Hepatocyte (in vitro differentiated cells): ENCODE data around the gene GCGR. TPM values are rescaled to one million over a fixed set of nuclear protein-coding genes. Genes with fewer than 3 reads are reported as not detected.

Source experiments
- DNase-seq: peaks from one replicate; pipeline ENCODE4 v3.0.0-alpha.2; 2016; ENCODE audit warnings: low spot score
- H2AFZ ChIP-seq: fragments of 200-600 bp; sonication (generic); 2 replicates; pipeline ENCODE4 v1.6.0; 2016; ENCODE audit warnings: antibody characterized with exemption, mild to moderate bottlenecking
- H3K27ac ChIP-seq: fragments of 200-600 bp; sonication (generic); 2 replicates; pipeline ENCODE4 v1.5.1; 2016; ENCODE audit warnings: mild to moderate bottlenecking
- H3K27me3 ChIP-seq: fragments of 200-600 bp; sonication (generic); 2 replicates; pipeline ENCODE4 v1.6.1; 2016
- H3K36me3 ChIP-seq: fragments of 200-600 bp; sonication (generic); replicated peaks from 2 replicates; pipeline ENCODE4 v1.5.1; 2016; ENCODE audit warnings: low read depth; ENCODE audit not compliant: insufficient read depth
- H3K4me1 ChIP-seq: fragments of 200-600 bp; sonication (generic); 2 replicates; pipeline ENCODE4 v1.5.1; 2016; ENCODE audit warnings: mild to moderate bottlenecking, moderate library complexity; ENCODE audit not compliant: insufficient read depth
- H3K4me2 ChIP-seq: fragments of 200-600 bp; sonication (generic); 2 replicates; pipeline ENCODE4 v1.6.0; 2016
- H3K4me3 ChIP-seq: fragments of 200-600 bp; sonication (generic); 2 replicates; pipeline ENCODE4 v1.5.1; 2016; ENCODE audit warnings: mild to moderate bottlenecking
- H3K79me2 ChIP-seq: fragments of 200-600 bp; sonication (generic); 2 replicates; pipeline ENCODE4 v1.6.0; 2017; ENCODE audit warnings: mild to moderate bottlenecking
- H3K9me2 ChIP-seq: fragments of 200-600 bp; sonication (generic); replicated peaks from 2 replicates; pipeline ENCODE4 v1.6.0; 2017; ENCODE audit warnings: mild to moderate bottlenecking; ENCODE audit not compliant: insufficient read depth
- H3K9me3 ChIP-seq: fragments of 200-600 bp; sonication (generic); 2 replicates; pipeline ENCODE4 v1.5.1; 2016; ENCODE audit warnings: low read depth, mild to moderate bottlenecking
- H4K20me1 ChIP-seq: fragments of 200-600 bp; sonication (generic); 2 replicates; pipeline ENCODE4 v1.6.0; 2016; ENCODE audit warnings: mild to moderate bottlenecking; ENCODE audit not compliant: insufficient read depth, poor library complexity, severe bottlenecking
- EZH2 ChIP-seq: fragments of 200-600 bp; sonication (generic); IDR thresholded peaks from 2 replicates; pipeline ENCODE4 v1.6.1; 2016; ENCODE audit warnings: antibody characterized with exemption, mild to moderate bottlenecking, borderline replicate concordance
- EZH2phosphoT487 ChIP-seq: fragments of 200-600 bp; sonication (generic); IDR thresholded peaks from one replicate; pipeline ENCODE4 v1.6.1; 2018; ENCODE audit warnings: antibody characterized with exemption, mild to moderate bottlenecking, low read depth, moderate library complexity; ENCODE audit not compliant: unreplicated experiment, severe bottlenecking
- WGBS: methylation state at CpG from one replicate; pipeline ENCODE4 v1.1.6; 2016; ENCODE audit warnings: low lambda C conversion rate; ENCODE audit errors: missing lambda C conversion rate; 5-methylcytosine and 5-hydroxymethylcytosine counted together
- polyA plus RNA-seq: library from polyadenylated mRNA; unstranded; fragments of >200 nt; fragmentation: Nextera tagmentation; extraction: Ambion mirVana; gene quantifications from 2 replicates; pipeline ENCODE4 v1.2.1, GENCODE V29; 2016
- total RNA-seq: library from RNA; depleted of rRNA; stranded (reverse); fragments of >200 nt; gene quantifications from 2 replicates; pipeline ENCODE4 v1.2.3, GENCODE V29; 2014
- TF ChIP-seq, protein P1 (sequence below): fragments of 200-600 bp; sonication (generic); IDR thresholded peaks from 2 replicates; pipeline ENCODE4 v1.5.1; 2016; ENCODE audit warnings: antibody characterized with exemption, mild to moderate bottlenecking; ENCODE audit not compliant: poor library complexity

Gene GCGR
- total and polyA plus RNA-seq, 2 experiments from 2014 or later: 2.9 to 3.8 TPM

DNA sequence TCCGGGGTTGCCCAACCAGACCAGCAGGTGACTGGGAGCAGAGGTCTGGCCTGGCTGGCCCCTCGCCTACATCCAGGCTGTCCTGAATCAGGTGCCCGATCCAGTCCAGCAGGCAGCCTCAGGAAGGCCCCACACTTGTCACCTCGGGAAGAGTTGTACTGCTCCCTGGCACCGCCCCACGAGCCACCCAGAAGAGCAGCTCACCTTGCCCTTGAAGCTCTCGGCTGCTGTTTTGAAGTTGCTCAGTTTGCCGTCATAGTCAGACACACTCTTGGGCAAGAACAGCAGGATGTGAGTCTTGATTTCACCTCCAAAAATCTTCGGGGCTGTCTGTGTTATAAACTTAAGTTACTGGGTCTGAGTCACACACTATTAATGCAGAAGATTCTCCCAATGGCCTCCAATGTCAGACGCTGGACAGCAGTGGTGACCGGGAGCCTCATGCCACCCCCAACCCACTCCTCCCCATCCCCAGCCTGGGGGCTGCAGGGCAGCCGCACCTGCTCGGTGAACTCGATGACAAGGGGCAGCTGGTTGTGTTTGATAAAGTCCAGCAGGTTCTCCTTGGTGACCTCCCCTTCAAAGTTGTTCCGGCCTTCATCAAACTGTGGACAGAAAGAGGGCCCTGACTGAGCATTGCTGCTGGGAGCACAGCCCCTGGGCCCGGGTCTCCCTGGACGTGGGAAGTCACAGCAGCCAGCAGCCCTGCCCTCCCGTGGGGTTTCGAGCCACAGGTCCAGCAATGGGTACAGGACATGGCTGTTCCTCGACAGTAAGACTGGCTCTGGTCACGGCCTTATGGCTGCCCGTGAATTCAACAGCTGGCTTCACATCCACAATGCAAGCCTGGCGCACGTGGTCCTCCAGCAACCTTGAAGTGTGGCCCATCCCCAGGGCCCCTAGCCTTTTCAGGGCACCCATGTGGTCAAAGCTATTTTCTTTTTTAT lies 43.1 kb downstream of the GCGR start:
- H3K27me3 ChIP-seq: no peaks in the 10 kb centered on the region
- H3K9me2 ChIP-seq: no peaks in the 10 kb centered on the region
- no peaks in the 10 kb centered on the region for H3K36me3 ChIP-seq
- peaks cover 7% of the 10 kb centered on the region for H3K79me2 ChIP-seq
- no peak overlapping the region for H3K27ac ChIP-seq
- H4K20me1 ChIP-seq: peaks cover 9% of the 10 kb centered on the region
- H3K4me3 ChIP-seq: no peak overlapping the region
- no peak overlapping the region for H2AFZ ChIP-seq
- H3K4me1 ChIP-seq: no peaks in the 10 kb centered on the region
- WGBS: 94% methylated on average over 24 of the region's 24 CpGs
- TF ChIP-seq, protein P1, sequence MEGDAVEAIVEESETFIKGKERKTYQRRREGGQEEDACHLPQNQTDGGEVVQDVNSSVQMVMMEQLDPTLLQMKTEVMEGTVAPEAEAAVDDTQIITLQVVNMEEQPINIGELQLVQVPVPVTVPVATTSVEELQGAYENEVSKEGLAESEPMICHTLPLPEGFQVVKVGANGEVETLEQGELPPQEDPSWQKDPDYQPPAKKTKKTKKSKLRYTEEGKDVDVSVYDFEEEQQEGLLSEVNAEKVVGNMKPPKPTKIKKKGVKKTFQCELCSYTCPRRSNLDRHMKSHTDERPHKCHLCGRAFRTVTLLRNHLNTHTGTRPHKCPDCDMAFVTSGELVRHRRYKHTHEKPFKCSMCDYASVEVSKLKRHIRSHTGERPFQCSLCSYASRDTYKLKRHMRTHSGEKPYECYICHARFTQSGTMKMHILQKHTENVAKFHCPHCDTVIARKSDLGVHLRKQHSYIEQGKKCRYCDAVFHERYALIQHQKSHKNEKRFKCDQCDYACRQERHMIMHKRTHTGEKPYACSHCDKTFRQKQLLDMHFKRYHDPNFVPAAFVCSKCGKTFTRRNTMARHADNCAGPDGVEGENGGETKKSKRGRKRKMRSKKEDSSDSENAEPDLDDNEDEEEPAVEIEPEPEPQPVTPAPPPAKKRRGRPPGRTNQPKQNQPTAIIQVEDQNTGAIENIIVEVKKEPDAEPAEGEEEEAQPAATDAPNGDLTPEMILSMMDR: no peak
- no peak for TF ChIP-seq EZH2
- no peak for TF ChIP-seq EZH2phosphoT487
- H3K4me2 ChIP-seq: no peak overlapping the region
- no peaks in the 10 kb centered on the region for H3K9me3 ChIP-seq
- no peak for DNase-seq

DNA sequence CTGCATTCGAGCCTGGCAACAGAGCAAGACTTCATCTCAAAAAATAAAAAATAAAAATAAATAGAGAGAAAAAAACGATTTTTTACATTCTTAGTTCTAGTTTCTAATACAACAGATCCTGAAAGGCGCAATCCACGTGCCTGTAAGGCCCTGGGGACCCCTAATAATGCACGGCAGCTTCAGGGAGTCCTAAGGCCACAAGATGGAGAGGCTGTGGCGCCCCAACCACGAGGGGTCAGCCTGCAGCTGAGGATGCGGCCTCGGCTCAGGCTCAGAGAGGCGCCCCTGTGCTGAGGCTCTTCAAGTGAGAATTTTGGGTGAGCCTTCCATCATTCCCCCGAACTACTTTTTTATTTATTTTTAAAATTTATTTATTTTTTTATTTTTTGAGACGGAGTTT lies 45.5 kb downstream of the GCGR start:
- DNase-seq: no peak
- H3K36me3 ChIP-seq: no peaks in the 10 kb centered on the region
- H3K27me3 ChIP-seq: no peaks in the 10 kb centered on the region
- H3K4me2 ChIP-seq: no peak overlapping the region
- TF ChIP-seq EZH2 (no peak), EZH2phosphoT487 (no peak)
- TF ChIP-seq, protein P1: no peak
- no peak overlapping the region for H3K4me3 ChIP-seq
- H3K9me2 ChIP-seq: no peaks in the 10 kb centered on the region
- no peak overlapping the region for H3K27ac ChIP-seq
- H3K9me3 ChIP-seq: no peaks in the 10 kb centered on the region
- no peaks in the 10 kb centered on the region for H3K4me1 ChIP-seq
- H4K20me1 ChIP-seq: peaks cover 27% of the 10 kb centered on the region
- WGBS: 97% methylated on average over 12 of the region's 12 CpGs
- H2AFZ ChIP-seq: no peak overlapping the region
- H3K79me2 ChIP-seq: peaks cover 27% of the 10 kb centered on the region

- TF ChIP-seq EZH2phosphoT487 (no peak), EZH2 (no peak)
- TF ChIP-seq, protein P1: no peak
- no peaks in the 10 kb centered on the region for H3K9me2 ChIP-seq
- no peak overlapping the region for H3K27ac ChIP-seq
- H3K79me2 ChIP-seq: peaks cover 45% of the 10 kb centered on the region
- no peaks in the 10 kb centered on the region for H3K4me1 ChIP-seq
- H3K4me2 ChIP-seq: no peak overlapping the region
- no peaks in the 10 kb centered on the region for H3K9me3 ChIP-seq
- peaks cover 38% of the 10 kb centered on the region for H4K20me1 ChIP-seq
- no peak overlapping the region for H3K4me3 ChIP-seq
- H3K27me3 ChIP-seq: no peaks in the 10 kb centered on the region
- WGBS: 98% methylated on average over 16 of the region's 16 CpGs
- no peaks in the 10 kb centered on the region for H3K36me3 ChIP-seq
- no peak for DNase-seq
- no peak overlapping the region for H2AFZ ChIP-seq
Observed at GRCh38 chr17:81851423-81851822, 47.5 kb downstream of the GCGR start.
